GM12892 (cell line): Measurements from ENCODE around the gene ODF2L.

ENCODE experiments used
- POLR2A ChIP-seq: IDR thresholded peaks from 2 replicates; pipeline ENCODE4 v1.6.1; 2011; ENCODE audit warnings: low read depth, low read length, control low read depth
- POLR2AphosphoS5 ChIP-seq: IDR thresholded peaks from 2 replicates; pipeline ENCODE4 v1.6.1; 2011; ENCODE audit warnings: low read depth, low read length, control low read depth

- TF ChIP-seq POLR2A = no peak
- no peak for TF ChIP-seq POLR2AphosphoS5
Measured at GRCh38 chr1:86377341-86377740, 18.8 kb downstream of the ODF2L start.
